ENCODE results near the gene HHAT. TPM values are rescaled to one million over a fixed set of nuclear protein-coding genes. Genes with fewer than 3 reads are reported as not detected.
"Not testable (repeated sequence)": the region's sequence is repeated elsewhere in the genome, so short reads cannot be mapped to it uniquely, and the experiment has no call there.

Gene HHAT
- total RNA-seq, 2 donors from 2014 or later, result 1.6 to 2.5 TPM

GRCh38 chr1:210413951-210414350 is 85.2 kb downstream of the HHAT start:
- no peak for ATAC-seq
- DNase-seq, result no peak
- intact Hi-C loops (cut with DNase I), result no loop called here

- no peak for ATAC-seq
- intact Hi-C loops (cut with DNase I), result no loop called here
- DNase-seq, result no peak
These were observed 87.2 kb downstream of the HHAT start for GRCh38 chr1:210415846-210416448.

DNA sequence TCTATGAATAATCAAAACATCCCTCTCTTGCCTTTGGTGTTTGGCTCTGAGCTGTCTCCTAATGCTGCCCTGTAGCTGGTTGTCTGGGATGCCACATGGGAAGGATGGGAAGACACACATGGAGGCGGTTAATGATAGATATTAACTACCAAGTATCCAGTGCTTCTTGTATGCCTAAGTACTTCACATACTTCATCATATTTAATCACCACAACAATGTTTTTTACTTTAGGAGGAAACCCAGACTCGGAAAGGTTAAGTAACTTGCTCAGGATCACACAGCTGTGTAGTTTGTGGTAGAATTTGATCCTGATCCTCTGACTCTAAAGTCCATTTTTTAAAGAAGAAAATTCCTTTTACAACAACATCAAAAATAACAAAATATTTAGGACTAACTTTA is 88.0 kb downstream of the HHAT start:
- ATAC-seq (no peak), DNase-seq (no peak)
- intact Hi-C loops (cut with DNase I), result no loop called here

DNA sequence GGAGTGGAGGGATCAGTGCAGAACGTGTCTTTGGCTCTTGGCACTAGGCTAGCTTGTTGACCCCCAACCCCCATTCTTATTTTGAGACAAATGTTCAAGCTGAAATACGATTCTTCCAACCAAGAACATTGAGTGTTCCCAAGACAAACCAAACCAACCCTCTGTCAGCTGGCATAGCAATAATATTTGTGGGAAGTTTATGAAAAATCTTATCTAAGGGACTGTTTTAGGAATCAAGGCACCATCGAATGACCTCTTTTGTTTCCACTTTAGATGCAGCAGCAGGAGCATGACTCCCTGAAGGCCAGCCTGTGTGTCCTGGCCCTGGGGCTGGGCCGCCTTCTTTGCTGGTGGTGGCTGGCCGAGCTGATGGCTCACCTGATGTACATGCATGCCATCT is 89.2 kb downstream of the HHAT start:
- ATAC-seq, result no peak

DNA sequence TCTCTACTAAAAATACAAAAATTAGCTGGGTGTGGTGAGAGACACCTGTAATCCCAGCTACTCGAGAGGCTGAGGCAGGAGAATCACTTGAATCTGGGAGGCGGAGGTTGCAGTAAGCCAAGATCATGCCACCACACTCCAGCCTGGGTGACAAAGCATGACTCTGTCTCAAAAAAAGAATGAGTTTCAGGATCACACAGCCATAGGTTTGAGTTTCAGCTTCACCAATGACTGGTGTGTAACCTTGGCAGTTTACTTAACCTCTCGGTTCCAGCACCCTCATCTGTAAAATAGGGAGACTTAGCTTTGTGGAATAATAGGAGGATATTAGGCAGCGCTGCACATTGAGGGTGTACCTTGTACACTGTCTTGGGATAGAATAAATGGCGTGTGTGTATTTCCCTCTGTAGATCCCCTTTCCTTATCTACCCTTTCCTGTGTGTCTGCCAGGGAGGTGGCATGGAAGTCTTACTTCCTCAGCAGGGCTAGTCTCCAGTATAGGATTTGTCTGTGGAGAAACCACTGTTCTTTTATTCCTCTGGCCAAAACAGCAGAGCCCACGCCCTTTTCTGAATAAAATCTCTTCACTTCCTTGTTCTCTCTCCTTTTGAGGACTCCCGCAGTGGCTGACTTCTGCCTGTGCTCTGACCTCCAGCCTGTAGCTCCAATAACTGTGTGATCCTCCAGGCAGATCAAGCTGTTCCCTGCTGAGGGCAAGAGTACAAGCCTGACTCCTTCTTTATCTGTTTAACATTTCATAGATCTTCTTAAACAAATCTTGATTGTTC is 90.4 kb downstream of the HHAT start:
- no peak for DNase-seq
- no peak for ATAC-seq
- intact Hi-C loops (cut with DNase I), result no loop called here

More for the DNA sequence above, 89.2 kb downstream of the HHAT start:
- intact Hi-C loops (cut with DNase I), result no loop called here
- DNase-seq, result no peak

DNA sequence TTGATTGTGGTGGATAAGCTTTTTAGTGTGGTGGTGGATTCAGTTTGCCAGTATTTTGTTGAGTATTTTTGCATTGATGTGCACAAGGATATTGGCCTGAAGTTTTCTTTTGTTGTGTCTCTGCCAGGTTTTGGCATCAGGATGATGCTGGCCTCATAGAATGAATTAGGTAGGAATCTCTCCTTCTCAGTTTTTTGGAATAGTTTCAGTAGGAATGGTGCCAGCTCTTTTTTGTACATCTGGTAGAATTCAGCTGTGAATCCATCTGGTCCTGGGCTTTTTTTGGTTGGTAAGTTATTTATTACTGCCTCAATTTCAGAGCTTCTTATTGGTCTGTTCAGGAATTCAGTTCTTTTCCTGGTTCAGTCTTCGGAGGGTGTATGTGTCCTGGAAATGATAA is 98.0 kb downstream of the HHAT start:
- intact Hi-C loops (cut with DNase I); DNase-seq; ATAC-seq: not testable (repeated sequence)

DNA sequence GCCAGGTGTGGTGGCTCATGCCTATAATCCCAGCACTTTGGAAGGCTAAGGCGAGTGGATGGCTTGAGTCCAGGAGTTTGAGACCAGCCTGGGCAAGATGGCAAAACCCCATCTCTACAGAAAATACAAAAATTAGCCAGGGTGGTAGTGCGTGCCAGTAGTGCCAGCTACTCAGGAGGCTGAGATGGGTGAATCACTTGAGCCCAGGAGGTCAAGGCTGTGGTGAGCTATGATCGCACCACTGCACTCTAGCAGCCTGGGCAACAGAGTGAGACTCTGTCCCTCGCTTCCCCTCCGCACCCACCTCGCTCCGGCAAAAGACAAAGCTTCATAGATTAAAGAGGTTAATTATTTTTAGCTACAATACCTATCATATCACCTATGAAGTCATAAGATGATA is 100.0 kb downstream of the HHAT start:
- DNase-seq, result no peak
- intact Hi-C loops (cut with DNase I), result no loop called here
- ATAC-seq, result no peak

- ATAC-seq (no peak), DNase-seq (no peak)
These were observed 105.5 kb downstream of the HHAT start for GRCh38 chr1:210434223-210434622.

DNA sequence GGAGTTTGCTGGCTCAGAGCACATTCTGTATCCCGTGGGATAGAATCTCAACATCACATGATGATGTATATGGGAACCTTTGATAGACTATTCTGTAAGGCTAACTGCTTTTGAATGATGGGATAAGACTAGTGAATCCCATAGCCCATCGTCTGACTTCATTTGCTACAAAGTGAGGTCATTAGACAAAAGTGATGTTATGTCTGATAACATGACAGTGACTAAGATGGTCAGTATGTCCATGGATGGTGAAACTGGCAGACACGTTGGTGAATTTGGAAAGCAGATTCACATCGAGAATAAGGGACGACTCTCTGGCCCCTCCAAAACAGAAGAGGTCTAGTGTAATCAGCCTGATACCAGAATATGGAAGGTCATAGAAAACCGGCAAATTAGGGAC is 108.4 kb downstream of the HHAT start:
- no peak for DNase-seq
- intact Hi-C loops (cut with DNase I), result no loop called here
- no peak for ATAC-seq

More at GRCh38 chr1:210434223-210434622, 105.5 kb downstream of the HHAT start:
- intact Hi-C loops (cut with DNase I), result no loop called here

GRCh38 chr1:210437781-210438180 is 109.1 kb downstream of the HHAT start:
- intact Hi-C loops (cut with DNase I), result no loop called here
- ATAC-seq (no peak), DNase-seq (no peak)

DNA sequence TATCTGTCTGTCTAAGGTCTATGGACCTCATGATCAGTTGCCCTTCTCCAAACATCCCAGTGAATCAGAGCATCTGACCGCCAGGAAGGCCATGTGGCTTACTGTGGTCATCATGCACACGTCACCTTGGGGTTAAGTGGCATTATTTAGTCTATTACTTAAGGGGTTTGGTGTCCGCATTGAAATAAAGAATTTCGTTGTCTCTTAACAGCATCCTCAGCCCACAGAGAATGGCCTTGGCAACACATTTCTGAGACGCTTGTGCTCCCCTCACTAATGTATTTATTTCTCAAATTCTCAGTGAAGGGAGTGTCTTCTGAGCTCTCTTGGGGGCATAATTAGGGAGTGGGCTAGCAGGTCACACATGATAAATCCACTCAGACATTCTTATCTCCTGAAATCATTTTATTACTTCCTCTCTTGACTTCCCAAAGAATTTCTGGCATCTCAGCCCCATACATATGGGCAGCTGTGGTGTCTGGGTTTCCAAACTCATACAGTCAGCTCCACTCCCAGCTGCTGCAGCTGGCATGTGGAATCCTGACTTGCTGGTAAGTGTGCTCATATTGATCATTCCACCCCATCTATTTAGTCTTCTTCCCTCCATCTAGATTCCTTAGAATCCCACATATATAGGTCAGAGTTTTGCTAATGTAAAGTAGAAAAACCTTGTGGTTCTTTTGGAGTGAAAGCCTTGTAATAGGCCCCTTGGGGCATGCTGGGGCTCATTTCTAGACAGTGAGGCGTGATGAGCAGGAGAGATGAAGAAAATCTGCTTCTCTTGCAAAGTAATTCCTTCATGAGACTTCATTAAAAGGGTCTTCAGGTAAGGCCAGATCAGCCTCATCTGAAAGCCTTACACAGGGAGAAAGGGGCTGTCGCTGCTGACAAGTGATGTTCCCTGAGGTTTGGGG is 110.5 kb downstream of the HHAT start:
- intact Hi-C loops (cut with DNase I), result no loop called here
- DNase-seq (no peak), ATAC-seq (peak in 1 of 2 donors; percentile 26)

DNA sequence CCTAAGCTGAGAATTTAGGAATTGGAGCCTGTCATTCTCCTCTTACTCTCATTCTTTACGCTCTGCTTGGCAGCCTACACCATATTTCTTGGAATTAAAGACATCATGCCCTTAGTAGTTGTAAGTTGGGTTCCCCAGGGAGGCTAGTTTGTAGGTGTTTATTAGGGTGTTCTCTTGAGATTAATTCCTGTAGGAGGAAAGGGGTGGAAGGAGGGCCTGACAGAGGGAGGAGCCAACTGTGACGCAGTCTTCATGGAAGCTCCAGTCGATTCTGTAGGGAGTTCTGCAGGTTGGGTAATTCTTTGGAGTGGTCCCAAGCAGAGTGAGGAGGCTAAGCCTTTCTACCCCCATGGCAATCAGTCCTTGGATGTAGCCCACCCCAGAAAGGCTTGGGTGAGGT is 111.4 kb downstream of the HHAT start:
- intact Hi-C loops (cut with DNase I), result no loop called here
- ATAC-seq, result no peak

DNA sequence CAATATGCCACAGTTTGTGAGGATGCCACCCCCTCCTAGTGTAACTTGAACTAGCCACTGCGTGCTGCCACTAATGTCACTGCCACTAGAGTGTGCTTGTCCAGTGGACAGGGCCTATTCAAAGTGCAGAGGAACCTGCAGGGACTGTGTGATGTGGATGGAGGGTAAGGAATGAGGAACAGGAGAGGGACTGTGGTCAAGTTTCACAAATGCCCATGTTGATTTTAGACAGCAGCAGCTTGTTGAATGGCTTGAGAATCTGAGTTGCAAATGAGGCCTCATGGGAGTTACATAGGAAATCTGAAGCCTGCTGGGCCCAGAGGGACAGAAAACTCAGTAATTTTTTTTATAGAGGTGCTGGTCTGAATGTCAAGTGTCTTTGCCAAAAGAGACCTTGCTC is 112.3 kb downstream of the HHAT start:
- no peak for ATAC-seq
- no peak for DNase-seq
- intact Hi-C loops (cut with DNase I), result no loop called here

More for the DNA sequence above, 111.4 kb downstream of the HHAT start:
- DNase-seq, result no peak

GRCh38 chr1:210445485-210445884 is 116.8 kb downstream of the HHAT start:
- ATAC-seq, result no peak
- intact Hi-C loops (cut with DNase I), result loop anchor here (5.0 kb wide), 2 partner anchors 137 to 687 kb away; partner anchors contain the start of gene KCNH1 (in 1 of the 2)

GRCh38 chr1:210445931-210446330 is 117.2 kb downstream of the HHAT start:
- DNase-seq (no peak), ATAC-seq (no peak)
- intact Hi-C loops (cut with DNase I), result loop anchor here (5.0 kb wide), 2 partner anchors 136 to 686 kb away; partner anchors contain the start of gene KCNH1 (in 1 of the 2)

More at GRCh38 chr1:210445485-210445884, 116.8 kb downstream of the HHAT start:
- no peak for DNase-seq

DNA sequence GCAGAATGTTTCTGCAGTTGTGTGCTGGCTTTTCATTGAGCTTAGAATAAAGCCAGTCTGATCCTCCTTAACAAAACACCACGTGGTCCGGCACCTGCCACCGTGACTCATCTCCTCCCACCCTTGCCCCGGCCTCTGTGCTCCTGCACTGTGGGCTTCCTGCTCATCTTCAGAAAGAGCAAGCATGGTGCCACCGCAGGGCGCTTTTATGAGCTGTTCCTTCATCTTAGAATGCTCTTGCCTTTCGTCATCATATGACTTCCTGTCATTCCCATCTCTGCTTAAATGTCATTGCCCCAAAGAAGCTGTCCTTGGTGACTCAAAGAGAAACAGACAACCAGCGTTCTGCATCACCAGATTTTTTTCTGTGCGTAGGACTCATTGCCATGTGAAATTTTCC is 117.8 kb downstream of the HHAT start:
- ATAC-seq (no peak), DNase-seq (no peak)
- intact Hi-C loops (cut with DNase I), result loop anchor here (5.0 kb wide), 2 partner anchors 136 to 686 kb away; partner anchors contain the start of gene KCNH1 (in 1 of the 2)

DNA sequence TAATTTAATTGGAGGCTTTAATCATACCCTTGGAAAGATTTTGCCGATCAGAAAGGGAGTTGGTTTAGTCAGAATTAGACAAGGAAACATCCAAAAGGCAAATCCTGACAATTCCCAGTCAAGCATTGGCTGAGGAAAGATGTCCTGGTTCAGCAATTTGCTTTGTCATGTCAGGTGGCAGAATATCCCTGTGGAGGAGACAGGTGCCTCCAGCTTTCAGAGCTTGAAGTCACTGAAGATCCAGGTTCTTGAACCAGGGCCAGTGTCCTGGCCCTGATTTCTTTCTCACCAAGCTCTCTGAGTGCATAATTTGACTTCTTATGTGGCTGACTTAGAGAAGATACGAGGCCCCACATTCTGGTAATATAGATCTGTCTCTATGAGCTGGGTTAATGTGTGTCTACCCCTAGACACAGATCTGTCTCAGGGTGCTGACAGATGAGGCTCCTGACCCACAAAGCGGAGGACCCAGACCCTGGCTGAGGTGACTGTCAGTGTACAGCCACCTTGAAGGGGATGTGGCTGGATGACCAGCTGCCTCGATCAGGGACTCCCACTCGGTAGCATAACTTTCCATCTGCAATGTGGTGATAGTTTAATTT is 118.9 kb downstream of the HHAT start:
- no peak for DNase-seq
- ATAC-seq, result no peak
- intact Hi-C loops (cut with DNase I), result loop anchor here (2.0 to 5.0 kb wide), 3 partner anchors 135 to 687 kb away; partner anchors contain the start of gene KCNH1 (in 2 of the 2)

- ATAC-seq (peak; percentile 41 to 53), DNase-seq (no peak)
- intact Hi-C loops (cut with DNase I), result loop anchor here (2.0 to 5.0 kb wide), 3 partner anchors 134 to 686 kb away; partner anchors contain the start of gene KCNH1 (in 2 of the 2)
These were observed 119.7 kb downstream of the HHAT start for GRCh38 chr1:210448297-210448892.

Data from left cardiac atrium (tissue), 4 donors.